Mononuclear cell (primary cell): Measurements from ENCODE around the gene RRM2. TPM values are rescaled to one million over a fixed set of nuclear protein-coding genes. Genes with fewer than 3 reads are reported as not detected.
"Not testable (repeated sequence)": the region's sequence is repeated elsewhere in the genome, so short reads cannot be mapped to it uniquely, and the experiment has no call there.

Experiments
- H3K27me3 ChIP-seq: 2 replicates; pipeline ENCODE4 v1.6.0; 2011; ENCODE audit warnings: low read length, control low read depth; ENCODE audit not compliant: insufficient read depth
- H3K4me1 ChIP-seq: 2 replicates; pipeline ENCODE4 v1.5.1; 2011; ENCODE audit warnings: mild to moderate bottlenecking, low read length, control low read depth; ENCODE audit not compliant: insufficient read depth
- H3K4me3 ChIP-seq: 2 replicates; pipeline ENCODE4 v1.5.1; 2011; ENCODE audit warnings: mild to moderate bottlenecking, low read length, moderate library complexity
- H3K9me3 ChIP-seq: 2 replicates; pipeline ENCODE4 v1.5.1; 2011; ENCODE audit warnings: low read depth, mild to moderate bottlenecking, control low read depth, low read length
- total RNA-seq: library from RNA; depleted of rRNA; stranded (reverse); fragments of >200 nt; gene quantifications from one replicate; pipeline ENCODE4 v1.2.3, GENCODE V29; 2012

Gene RRM2
- total RNA-seq, 1 donor, result 5.5 TPM

GRCh38 chr2:10084223-10084865 lies 38.2 kb upstream of the RRM2 start:
- no peak overlapping the region for H3K4me3 ChIP-seq
- H3K27me3 ChIP-seq, result peaks cover 49% of the 10 kb centered on the region
- peaks cover 19% of the 10 kb centered on the region for H3K4me1 ChIP-seq
- no peaks in the 10 kb centered on the region for H3K9me3 ChIP-seq

GRCh38 chr2:10085043-10085667 lies 37.4 kb upstream of the RRM2 start:
- Histone ChIP-seq H3K4me1 (peaks cover 16% of the 10 kb centered on the region), H3K27me3 (peaks cover 55% of the 10 kb centered on the region), H3K4me3 (no peak overlapping the region), H3K9me3 (no peaks in the 10 kb centered on the region)

GRCh38 chr2:10085668-10086059 lies 36.9 kb upstream of the RRM2 start:
- H3K4me1 ChIP-seq, result peaks cover 15% of the 10 kb centered on the region
- H3K4me3 ChIP-seq, result no peak overlapping the region
- H3K27me3 ChIP-seq, result peaks cover 57% of the 10 kb centered on the region
- H3K9me3 ChIP-seq, result no peaks in the 10 kb centered on the region

GRCh38 chr2:10086950-10087349 lies 35.6 kb upstream of the RRM2 start:
- peaks cover 15% of the 10 kb centered on the region for H3K4me1 ChIP-seq
- no peaks in the 10 kb centered on the region for H3K9me3 ChIP-seq
- no peak overlapping the region for H3K4me3 ChIP-seq
- H3K27me3 ChIP-seq, result peaks cover 57% of the 10 kb centered on the region

GRCh38 chr2:10087360-10087759 lies 35.2 kb upstream of the RRM2 start:
- Histone ChIP-seq H3K27me3 (peaks cover 57% of the 10 kb centered on the region), H3K9me3 (no peaks in the 10 kb centered on the region), H3K4me1 (peaks cover 12% of the 10 kb centered on the region), H3K4me3 (no peak overlapping the region)

GRCh38 chr2:10089565-10090190 lies 32.9 kb upstream of the RRM2 start:
- peaks cover 12% of the 10 kb centered on the region for H3K4me1 ChIP-seq
- H3K27me3 ChIP-seq, result peaks cover 43% of the 10 kb centered on the region
- no peak overlapping the region for H3K4me3 ChIP-seq
- H3K9me3 ChIP-seq, result no peaks in the 10 kb centered on the region

- Histone ChIP-seq H3K9me3 (no peaks in the 10 kb centered on the region), H3K4me3 (no peak overlapping the region)
Observed at GRCh38 chr2:10091182-10091888, 31.2 kb upstream of the RRM2 start.

GRCh38 chr2:10091889-10092244 lies 30.7 kb upstream of the RRM2 start:
- peaks cover 35% of the 10 kb centered on the region for H3K27me3 ChIP-seq
- H3K9me3 ChIP-seq, result not testable (repeated sequence)

More at GRCh38 chr2:10091182-10091888, 31.2 kb upstream of the RRM2 start:
- Histone ChIP-seq H3K4me1 (peaks cover 12% of the 10 kb centered on the region), H3K27me3 (peaks cover 35% of the 10 kb centered on the region)

GRCh38 chr2:10094271-10094814 lies 28.2 kb upstream of the RRM2 start:
- Histone ChIP-seq H3K4me1 (peaks cover 15% of the 10 kb centered on the region), H3K27me3 (peaks cover 35% of the 10 kb centered on the region), H3K4me3 (no peak overlapping the region), H3K9me3 (no peaks in the 10 kb centered on the region)

More at GRCh38 chr2:10091889-10092244, 30.7 kb upstream of the RRM2 start:
- not testable (repeated sequence) for H3K4me3 ChIP-seq
- peaks cover 12% of the 10 kb centered on the region for H3K4me1 ChIP-seq

- Histone ChIP-seq H3K27me3 (peaks cover 29% of the 10 kb centered on the region), H3K4me3 (no peak overlapping the region)
Observed at GRCh38 chr2:10095175-10095574, 27.4 kb upstream of the RRM2 start.

GRCh38 chr2:10096641-10097040 lies 25.9 kb upstream of the RRM2 start:
- Histone ChIP-seq H3K9me3 (no peaks in the 10 kb centered on the region), H3K27me3 (peaks cover 16% of the 10 kb centered on the region), H3K4me3 (no peak overlapping the region), H3K4me1 (peaks cover 4% of the 10 kb centered on the region)

More at GRCh38 chr2:10095175-10095574, 27.4 kb upstream of the RRM2 start:
- Histone ChIP-seq H3K4me1 (peaks cover 15% of the 10 kb centered on the region), H3K9me3 (no peaks in the 10 kb centered on the region)

GRCh38 chr2:10097352-10098148 lies 25.0 kb upstream of the RRM2 start:
- Histone ChIP-seq H3K27me3 (peaks cover 7% of the 10 kb centered on the region), H3K4me1 (peaks cover 3% of the 10 kb centered on the region), H3K9me3 (no peaks in the 10 kb centered on the region), H3K4me3 (no peak overlapping the region)

GRCh38 chr2:10101491-10101890 lies 21.0 kb upstream of the RRM2 start:
- Histone ChIP-seq H3K4me3 (no peak overlapping the region), H3K4me1 (peaks cover 3% of the 10 kb centered on the region), H3K27me3 (no peaks in the 10 kb centered on the region), H3K9me3 (no peaks in the 10 kb centered on the region)

GRCh38 chr2:10103179-10103578 lies 19.4 kb upstream of the RRM2 start:
- Histone ChIP-seq H3K4me1 (no peaks in the 10 kb centered on the region), H3K4me3 (no peak overlapping the region), H3K27me3 (no peaks in the 10 kb centered on the region), H3K9me3 (no peaks in the 10 kb centered on the region)
